Stimulated activated CD8-positive, alpha-beta memory T cell treated with anti-CD3 and anti-CD28 coated beads, Interleukin-4, amount 100 ng/mL, for 48 hours (primary cell): ENCODE results near the gene LMNA.
"Not testable (repeated sequence)": the region's sequence is repeated elsewhere in the genome, so short reads cannot be mapped to it uniquely, and the experiment has no call there.

Experiments used
- DNase-seq: peaks from one replicate; pipeline ENCODE4 v3.0.0-alpha.2; 2020

LMNA gene

GRCh38 chr1:156114101-156114918 lies at the start of gene LMNA:
Gene LMNA, plus strand, starts transcription at chr1:156114711. Its CDS starts 208 bp downstream, at chr1:156114919.
- peak; percentile 84 for DNase-seq

GRCh38 chr1:156065212-156065611 lies 49.3 kb upstream of the LMNA start:
- no peak for DNase-seq

GRCh38 chr1:156065871-156066270 lies 48.6 kb upstream of the LMNA start:
- no peak for DNase-seq

- DNase-seq = no peak
These were observed 47.2 kb upstream of the LMNA start for GRCh38 chr1:156067262-156067661.

- DNase-seq = no peak
These were observed 44.7 kb upstream of the LMNA start for GRCh38 chr1:156069490-156070455.

GRCh38 chr1:156070548-156070947 lies 44.0 kb upstream of the LMNA start:
- DNase-seq = no peak

- DNase-seq = not testable (repeated sequence)
These were observed 43.1 kb upstream of the LMNA start for GRCh38 chr1:156071332-156071816.

- no peak for DNase-seq
These were observed 42.3 kb upstream of the LMNA start for GRCh38 chr1:156072251-156072650.

- DNase-seq = no peak
These were observed 41.3 kb upstream of the LMNA start for GRCh38 chr1:156073110-156073687.

- DNase-seq = no peak
These were observed 40.8 kb upstream of the LMNA start for GRCh38 chr1:156073740-156074139.

GRCh38 chr1:156074661-156075060 lies 39.9 kb upstream of the LMNA start:
- DNase-seq = no peak

GRCh38 chr1:156075162-156075561 lies 39.3 kb upstream of the LMNA start:
- DNase-seq = no peak

GRCh38 chr1:156075775-156076204 lies 38.7 kb upstream of the LMNA start:
- DNase-seq = no peak

- DNase-seq = peak; percentile 47
These were observed 37.7 kb upstream of the LMNA start for GRCh38 chr1:156076609-156077429.

- no peak for DNase-seq
These were observed 37.1 kb upstream of the LMNA start for GRCh38 chr1:156077430-156077760.

GRCh38 chr1:156078728-156079127 lies 35.8 kb upstream of the LMNA start:
- DNase-seq = no peak

- DNase-seq = no peak
These were observed 34.7 kb upstream of the LMNA start for GRCh38 chr1:156079762-156080161.

- DNase-seq = no peak
These were observed 34.2 kb upstream of the LMNA start for GRCh38 chr1:156080241-156080862.

- DNase-seq = no peak
These were observed 33.7 kb upstream of the LMNA start for GRCh38 chr1:156080863-156081179.

- DNase-seq = no peak
These were observed 33.2 kb upstream of the LMNA start for GRCh38 chr1:156081180-156081916.

- DNase-seq = no peak
These were observed 32.6 kb upstream of the LMNA start for GRCh38 chr1:156081917-156082308.
